Activated CD4-positive, alpha-beta T cell treated with anti-CD3 and anti-CD28 coated beads, Interleukin-2, Interleukin-6, amounts not matched to agents 100 ng/mL and 50 ng/mL, durations not matched to agents 16 hours and 8 hours (primary cell): ENCODE measurements around the gene SLC26A5.

Experiments
- DNase-seq: peaks from one replicate; pipeline ENCODE4 v3.0.0-alpha.2; 2020

SLC26A5 gene

DNA sequence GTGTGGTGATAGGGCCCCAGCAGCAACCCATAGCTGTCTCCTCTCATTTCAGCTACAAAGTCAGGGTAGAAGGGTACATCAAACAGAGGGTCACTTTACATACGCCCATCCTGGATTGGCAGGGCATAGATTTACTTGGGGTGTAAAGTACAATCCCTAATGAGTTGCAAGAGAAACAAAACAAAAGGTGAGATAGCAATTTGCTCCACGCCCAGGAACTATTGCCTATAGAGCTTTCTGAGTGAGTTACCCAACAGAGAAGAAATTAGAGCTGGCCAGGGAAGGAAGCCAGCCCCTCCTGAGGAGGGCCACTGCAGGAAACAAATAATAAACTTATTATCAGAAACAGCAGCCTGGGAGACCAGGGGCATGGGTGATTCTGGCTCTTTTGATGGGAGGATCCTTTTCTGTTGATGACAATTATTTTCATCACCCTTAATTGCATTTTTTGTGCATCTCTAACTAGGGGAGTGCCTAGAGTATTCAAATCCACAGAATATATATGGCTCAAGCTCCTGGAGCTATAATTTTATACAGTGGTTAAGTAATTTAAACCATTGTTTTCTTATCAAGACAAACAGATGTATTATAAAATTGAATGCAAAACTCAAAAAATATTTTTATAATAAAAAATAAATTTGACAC is 47.4 kb downstream of the SLC26A5 start:
- no peak for DNase-seq

DNA sequence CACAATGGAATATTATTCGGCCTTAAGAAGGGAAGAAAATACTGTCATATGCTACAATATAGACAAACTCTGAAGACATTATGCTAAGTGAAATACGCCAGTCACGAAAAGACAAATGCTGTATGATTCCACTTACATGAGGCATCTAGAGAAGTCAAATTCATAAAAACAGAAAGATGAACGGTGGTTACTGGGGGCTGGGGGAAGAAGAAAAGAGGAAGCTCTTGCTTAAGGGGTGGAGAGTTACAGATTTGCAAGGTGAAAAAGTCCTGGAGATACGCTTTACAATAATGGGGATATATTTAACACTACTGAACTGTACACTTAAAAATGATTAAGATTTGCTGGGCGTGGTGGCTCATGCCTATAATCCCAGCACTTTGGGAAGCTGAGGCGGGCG is 49.5 kb downstream of the SLC26A5 start:
- DNase-seq: no peak

DNA sequence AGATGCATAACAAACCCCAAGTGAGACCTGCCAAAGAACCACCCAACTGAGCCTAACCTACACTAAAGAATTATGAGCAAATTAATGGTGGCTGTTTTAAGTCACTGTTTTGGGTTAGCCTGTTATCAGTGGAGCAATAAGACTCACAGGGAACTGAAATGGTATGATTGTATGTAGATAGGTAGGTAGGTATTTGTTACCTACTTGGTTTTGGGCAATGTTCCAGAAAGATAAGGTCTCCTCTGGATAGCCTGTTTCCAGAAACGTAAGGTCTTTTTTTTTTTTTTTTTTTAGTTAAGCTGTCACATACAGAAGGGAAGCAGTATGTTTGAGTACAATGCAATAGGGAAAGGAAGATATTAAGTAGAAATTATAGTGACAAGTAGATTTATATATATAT is 50.9 kb downstream of the SLC26A5 start:
- no peak for DNase-seq

DNA sequence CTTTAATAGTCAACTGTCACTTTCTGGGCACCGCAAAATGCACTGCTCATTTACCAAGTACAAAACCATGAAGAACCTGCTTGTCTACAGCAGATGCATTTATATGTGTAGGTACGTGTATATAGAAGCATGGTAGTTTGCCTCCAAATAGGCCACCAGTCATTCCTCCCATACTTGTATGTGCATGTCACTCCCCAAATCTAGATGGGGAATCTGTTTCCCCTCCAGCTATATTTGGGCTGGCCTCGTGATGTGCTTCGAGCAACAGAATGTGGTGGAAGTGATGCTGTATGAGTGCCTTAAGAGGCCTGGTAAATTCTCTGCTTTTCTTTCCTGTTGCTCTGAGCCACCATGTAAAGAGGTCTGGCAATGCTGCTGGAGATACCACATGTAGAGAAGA is 51.4 kb downstream of the SLC26A5 start:
- DNase-seq: no peak

DNA sequence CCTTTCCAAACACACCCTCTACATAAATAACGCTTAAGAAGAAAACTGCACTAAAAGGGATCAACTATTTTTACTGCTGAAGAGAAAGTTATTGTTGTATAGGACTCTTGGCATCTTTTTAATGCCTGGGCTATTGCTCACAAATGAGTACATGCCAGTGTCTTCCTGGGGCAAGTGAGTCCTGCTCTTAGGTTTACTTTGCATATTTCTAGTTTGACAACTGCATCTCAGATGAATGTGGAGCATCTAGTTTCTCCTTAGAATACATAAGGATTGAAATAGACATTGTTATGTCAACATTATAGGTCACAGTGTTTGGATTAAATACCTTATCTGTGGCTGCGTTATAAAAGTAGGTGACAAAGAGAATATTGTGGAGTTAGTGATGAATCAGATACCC is 54.0 kb downstream of the SLC26A5 start:
- no peak for DNase-seq

- no peak for DNase-seq
Measured at GRCh38 chr7:103391150-103391549, 54.9 kb downstream of the SLC26A5 start.

GRCh38 chr7:103389263-103389662 is 56.7 kb downstream of the SLC26A5 start:
- no peak for DNase-seq

DNA sequence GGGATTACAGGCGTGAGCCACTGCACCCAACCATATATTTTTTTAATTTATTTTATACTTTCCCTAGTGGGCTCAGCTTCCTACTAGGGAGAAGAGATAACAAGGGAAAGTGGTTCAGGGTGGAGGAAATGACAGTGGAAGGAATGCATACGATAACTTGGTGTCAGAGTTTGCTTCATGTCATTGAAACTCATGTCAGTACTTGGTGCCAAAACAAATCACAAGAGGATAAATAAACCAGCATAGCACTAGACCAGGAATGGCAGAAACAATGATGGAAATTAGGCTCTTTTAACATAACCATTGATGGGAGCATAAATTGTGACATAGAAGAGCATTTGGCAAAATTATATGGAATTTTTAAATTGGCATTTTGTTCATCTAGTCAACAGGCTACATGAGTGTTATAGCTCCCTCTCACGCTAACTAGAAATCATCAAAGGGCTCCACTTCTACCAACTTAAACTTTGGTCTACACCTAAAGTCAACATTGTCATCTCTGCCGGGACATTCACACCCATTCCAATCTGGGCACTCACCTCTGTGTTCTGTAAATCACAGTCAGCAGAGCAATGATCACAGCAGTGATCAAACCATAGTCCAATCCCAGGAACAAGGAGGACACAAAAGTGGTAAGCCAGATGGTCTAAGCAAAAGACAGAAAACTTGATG is 57.4 kb downstream of the SLC26A5 start:
- no peak for DNase-seq

- no peak for DNase-seq
Measured at GRCh38 chr7:103387242-103387641, 58.8 kb downstream of the SLC26A5 start.

GRCh38 chr7:103382032-103382402 is 64.0 kb downstream of the SLC26A5 start:
- no peak for DNase-seq

DNA sequence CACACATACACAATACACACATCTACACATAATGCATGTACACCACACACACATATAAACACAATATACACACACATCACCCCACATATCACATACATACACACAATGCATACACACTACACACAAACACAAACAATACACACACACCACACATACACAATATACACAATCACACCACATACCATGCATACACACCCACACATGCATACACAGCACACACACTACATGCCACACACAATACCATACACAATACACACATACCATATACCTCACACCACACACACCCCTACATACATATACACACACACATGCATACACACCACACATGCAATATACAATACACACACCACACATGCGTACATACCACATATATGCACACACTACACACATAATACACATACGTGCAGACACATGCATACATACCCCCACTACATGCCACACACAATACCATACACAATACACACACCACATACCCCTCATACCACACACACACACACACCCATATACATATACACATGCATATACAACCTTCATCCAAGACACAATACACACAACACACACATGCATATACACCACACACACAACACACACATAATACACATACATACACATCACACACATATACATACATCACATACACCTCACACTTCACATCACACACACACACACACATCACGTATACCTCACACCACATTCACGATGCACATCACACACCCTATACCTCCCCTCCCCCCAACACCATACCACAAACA is 64.6 kb downstream of the SLC26A5 start:
- DNase-seq: no peak

DNA sequence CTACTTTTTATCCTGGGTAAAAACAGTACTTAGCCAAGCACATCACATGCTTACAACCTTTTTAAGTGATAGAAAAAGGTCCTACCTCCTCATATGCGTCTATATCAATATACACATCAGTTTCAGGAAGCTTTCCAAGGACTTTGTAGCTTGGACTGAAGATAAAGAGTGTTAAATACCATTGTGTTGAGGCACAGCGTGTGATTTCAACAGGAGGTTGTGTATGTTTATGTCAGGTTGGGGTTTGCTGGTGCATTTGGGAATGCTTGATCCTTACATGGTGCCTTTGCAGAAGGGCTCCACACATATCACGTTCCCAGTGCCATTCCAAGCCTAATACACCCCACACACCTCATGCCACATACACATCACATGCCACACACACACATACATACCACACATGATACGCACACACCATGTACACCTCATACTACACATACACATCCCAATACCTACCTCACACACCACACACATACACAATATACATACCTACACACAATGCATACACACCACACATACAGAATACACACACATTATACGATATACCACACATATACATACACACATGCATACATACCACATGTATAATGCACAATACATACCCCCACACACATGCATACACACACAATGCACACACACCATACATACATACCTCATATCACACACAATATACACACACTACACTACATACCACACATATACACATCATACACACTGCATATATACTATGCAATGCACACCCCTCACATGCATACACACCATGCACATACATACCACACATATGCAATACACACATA is 65.4 kb downstream of the SLC26A5 start:
- no peak for DNase-seq

- DNase-seq: no peak
Measured at GRCh38 chr7:103379270-103379975, 66.6 kb downstream of the SLC26A5 start.

GRCh38 chr7:103373866-103374643 is 72.0 kb downstream of the SLC26A5 start:
- no peak for DNase-seq

DNA sequence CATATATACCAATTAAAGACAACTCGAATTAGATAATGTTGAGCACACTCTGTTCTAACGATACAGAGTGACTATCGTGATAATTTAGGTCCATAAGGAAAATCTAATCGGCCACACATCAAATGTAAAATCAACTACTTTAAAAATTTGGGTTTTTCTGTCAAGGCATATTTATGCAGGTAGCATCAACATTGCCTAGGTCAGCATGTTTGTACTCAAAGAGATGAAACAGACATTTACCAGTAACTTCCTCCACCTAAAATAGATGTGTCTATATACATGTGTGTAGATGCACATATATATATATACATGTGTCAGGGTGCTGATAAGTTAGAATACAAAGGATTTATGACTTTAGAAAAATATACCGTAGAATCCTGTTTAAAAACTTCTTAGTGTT is 76.6 kb downstream of the SLC26A5 start:
- no peak for DNase-seq

GRCh38 chr7:103349805-103350204 is 96.2 kb downstream of the SLC26A5 start:
- DNase-seq: no peak

GRCh38 chr7:103348959-103349358 is 97.0 kb downstream of the SLC26A5 start:
- no peak for DNase-seq

GRCh38 chr7:103348452-103348851 is 97.6 kb downstream of the SLC26A5 start:
- peak; percentile 32 for DNase-seq

GRCh38 chr7:103347507-103348267 is 98.3 kb downstream of the SLC26A5 start, which contains the start of gene PSMC2:
Gene PSMC2, plus strand, starts transcription at chr7:103347643. Its CDS starts 69 bp downstream, at chr7:103347712.
- peak; percentile 92 for DNase-seq

- DNase-seq: no peak
Measured at GRCh38 chr7:103346396-103346795, 99.6 kb downstream of the SLC26A5 start.
